ENCODE data around the gene UROS.

Gene UROS

DNA sequence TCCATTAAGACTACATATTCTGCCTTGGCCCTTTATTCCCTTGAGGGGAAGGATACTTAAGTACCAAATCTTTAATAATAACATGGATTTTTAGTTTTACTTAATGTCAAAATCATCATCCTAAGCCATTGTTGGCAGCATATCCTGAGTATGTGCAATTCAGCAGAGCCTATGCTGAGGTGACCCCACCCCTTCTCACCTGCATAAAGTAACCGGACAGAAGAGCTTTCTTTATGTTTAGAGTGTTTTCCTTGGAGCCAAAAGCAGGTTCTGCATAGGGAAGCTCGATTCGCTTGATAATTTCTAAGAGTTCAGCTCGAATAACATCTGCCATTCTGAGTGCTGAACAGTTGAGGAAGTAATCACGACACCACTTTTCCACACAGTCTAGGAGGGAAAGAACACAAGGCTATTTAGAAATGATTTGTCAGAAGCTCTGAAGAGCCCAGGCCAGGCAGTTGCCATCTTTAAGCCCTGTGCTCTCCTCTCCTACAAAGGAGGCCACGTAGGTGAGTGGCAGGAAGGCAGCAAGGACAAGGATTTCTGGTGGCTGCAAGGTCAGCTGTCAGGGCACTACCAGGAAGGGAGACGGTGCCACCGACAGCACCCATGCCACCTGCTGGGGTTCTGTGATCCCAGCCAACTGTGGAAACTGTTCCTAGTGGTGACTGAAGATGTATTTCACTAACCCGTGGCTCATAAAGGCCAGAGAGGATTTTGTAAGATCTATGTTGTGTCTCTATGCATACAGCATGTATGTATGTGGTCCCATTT, 15.9 kb upstream of the UROS start:
- no peak overlapping the region for H3K4me3 ChIP-seq (ENCODE audit: low read depth, low read length)
- TF ChIP-seq, protein P1, sequence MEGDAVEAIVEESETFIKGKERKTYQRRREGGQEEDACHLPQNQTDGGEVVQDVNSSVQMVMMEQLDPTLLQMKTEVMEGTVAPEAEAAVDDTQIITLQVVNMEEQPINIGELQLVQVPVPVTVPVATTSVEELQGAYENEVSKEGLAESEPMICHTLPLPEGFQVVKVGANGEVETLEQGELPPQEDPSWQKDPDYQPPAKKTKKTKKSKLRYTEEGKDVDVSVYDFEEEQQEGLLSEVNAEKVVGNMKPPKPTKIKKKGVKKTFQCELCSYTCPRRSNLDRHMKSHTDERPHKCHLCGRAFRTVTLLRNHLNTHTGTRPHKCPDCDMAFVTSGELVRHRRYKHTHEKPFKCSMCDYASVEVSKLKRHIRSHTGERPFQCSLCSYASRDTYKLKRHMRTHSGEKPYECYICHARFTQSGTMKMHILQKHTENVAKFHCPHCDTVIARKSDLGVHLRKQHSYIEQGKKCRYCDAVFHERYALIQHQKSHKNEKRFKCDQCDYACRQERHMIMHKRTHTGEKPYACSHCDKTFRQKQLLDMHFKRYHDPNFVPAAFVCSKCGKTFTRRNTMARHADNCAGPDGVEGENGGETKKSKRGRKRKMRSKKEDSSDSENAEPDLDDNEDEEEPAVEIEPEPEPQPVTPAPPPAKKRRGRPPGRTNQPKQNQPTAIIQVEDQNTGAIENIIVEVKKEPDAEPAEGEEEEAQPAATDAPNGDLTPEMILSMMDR (IDR thresholded peaks at IDR 0.05; ENCODE audit: borderline replicate concordance, insufficient read depth, low read depth, low read length), result no peak

DNA sequence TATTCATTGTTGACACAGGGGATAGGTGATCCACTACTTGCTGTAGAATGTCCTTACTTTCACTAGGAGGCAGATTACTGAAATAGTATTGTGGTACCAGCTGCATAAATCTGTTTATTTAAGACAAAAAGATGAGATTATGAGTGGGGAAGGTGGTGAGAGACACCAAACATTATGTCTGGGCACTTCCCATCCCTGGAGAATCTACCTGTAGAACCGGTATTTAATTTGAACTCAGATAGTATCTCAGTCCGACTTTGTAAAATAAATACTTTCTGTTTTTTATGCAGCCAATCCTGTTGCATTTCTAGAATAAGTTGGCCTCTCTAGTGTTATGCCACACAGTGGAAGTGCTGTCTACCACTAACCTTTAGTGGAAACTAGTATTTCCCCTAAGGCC, 13.7 kb upstream of the UROS start:
- TF ChIP-seq, protein P1 (IDR thresholded peaks at IDR 0.05; ENCODE audit: borderline replicate concordance, insufficient read depth, low read depth, low read length), result no peak
- H3K4me3 ChIP-seq (ENCODE audit: low read depth, low read length), result no peak overlapping the region

DNA sequence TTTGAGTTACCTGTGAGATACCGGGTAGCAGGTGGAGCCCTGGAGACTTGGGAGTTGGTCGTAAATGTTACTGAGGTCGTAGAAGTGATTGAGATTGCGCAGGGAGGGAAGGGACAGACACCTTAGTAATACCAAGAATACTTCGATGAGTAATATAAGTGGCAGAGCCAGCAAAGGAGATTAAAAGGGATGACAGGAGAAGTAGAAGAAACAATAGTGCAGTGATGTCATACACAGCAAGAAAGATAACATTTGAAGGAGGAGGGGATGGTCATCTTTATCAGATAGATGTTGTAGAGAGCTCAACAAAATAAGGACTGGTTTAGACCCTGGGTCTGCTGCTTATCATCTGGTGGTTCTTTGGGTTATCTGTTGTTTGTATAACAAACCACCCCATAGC, 5.3 kb upstream of the UROS start:
- no peak overlapping the region for H3K4me3 ChIP-seq (ENCODE audit: low read depth, low read length)
- TF ChIP-seq, protein P1 (IDR thresholded peaks at IDR 0.05; ENCODE audit: borderline replicate concordance, insufficient read depth, low read depth, low read length), result no peak

DNA sequence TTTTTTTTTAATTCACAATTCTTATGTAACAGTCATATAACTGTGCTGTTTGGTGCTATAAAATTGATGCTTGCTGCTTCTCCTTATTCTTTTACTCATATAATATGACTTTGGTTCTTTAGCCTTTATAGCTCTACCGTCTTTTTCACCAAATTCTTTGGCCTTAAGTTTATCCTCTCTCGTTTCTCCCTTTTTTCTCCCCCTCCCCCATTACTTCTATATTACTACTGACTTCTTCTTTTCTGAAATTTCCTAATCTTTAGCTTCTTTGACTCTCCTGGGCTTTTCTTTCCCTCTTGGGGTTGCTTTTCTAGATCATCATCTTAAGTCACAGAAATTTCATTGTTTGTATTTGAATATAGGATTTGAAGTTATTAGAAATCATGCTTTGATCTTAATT, 4.1 kb upstream of the UROS start:
- no peak overlapping the region for H3K4me3 ChIP-seq (ENCODE audit: low read depth, low read length)
- TF ChIP-seq, protein P1 (IDR thresholded peaks at IDR 0.05; ENCODE audit: borderline replicate concordance, insufficient read depth, low read depth, low read length), result no peak

DNA sequence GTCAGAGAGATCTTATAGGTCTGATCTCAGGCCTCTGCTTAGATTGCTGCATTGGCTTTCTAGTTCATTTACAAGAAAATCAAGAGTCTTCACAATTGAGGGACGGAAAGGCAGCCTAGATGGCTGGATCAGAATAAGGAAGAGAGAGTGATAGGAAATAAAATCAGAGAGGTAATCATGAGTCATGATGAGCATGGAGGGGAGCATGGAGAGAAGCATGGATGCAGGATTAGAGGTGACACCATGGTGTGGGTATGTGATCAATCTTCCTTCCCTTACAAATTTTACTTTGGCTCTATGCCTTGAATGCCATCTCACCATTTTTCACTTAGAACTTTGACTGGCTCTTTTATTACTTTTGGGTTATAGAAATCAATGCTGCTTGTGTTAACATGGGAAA, 1.7 kb upstream of the UROS start:
- H3K4me3 ChIP-seq (ENCODE audit: low read depth, low read length), result peak overlapping the region; percentile 96
- TF ChIP-seq, protein P1 (IDR thresholded peaks at IDR 0.05; ENCODE audit: borderline replicate concordance, insufficient read depth, low read depth, low read length), result no peak

DNA sequence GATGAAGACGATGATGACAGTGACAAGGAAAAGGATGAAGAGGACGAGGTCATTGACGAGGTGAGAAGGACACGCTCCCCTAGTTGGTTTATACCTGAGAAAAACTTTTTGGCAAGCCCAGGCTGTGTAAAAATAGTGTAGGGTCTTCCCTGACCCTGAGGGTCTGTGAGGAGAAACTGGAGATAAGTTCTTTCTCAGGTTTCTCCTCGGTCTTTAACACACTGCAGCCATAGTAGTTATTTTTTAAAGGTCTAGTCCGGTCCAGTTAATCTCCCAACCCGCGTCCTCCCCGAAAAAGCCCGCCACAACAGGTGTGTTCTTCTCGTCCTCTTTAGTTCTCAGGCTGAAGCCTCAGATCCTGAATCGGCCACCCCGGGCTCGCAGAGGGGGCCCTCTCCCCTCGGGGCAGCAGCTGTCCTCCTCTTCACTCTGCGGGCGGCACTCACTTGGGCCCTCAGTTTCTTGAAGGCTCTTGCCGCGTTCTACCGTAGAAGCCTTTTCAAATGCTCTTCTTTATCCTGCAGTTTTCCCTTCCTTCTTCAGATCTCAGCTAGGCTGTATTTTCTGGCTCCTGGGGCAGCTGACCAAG, 699 bp upstream of the UROS start:
- TF ChIP-seq, protein P1 (IDR thresholded peaks at IDR 0.05; ENCODE audit: borderline replicate concordance, insufficient read depth, low read depth, low read length), result no peak
- H3K4me3 ChIP-seq (ENCODE audit: low read depth, low read length), result peak overlapping the region; percentile 96

DNA sequence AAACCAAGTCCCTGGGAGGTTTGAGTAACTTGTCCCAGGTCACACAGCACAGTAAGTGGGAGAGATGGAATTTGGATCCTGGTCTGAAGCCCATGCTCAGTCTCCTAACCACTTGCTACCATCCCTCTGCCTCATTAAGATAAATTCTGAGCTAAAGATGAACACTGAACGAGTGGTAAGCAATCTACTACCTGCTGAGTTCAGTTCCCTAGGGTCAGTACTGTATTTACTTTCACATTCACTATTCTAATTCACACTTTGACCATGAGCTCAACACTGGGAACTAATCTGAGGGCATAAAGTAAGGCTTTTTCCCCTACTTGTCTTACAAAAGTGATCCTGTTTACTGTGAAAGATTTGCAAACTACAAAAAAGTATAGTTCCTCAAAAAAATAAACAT, 2.4 kb downstream of the UROS start:
- H3K4me3 ChIP-seq (ENCODE audit: low read depth, low read length), result no peak overlapping the region
- TF ChIP-seq, protein P1 (IDR thresholded peaks at IDR 0.05; ENCODE audit: borderline replicate concordance, insufficient read depth, low read depth, low read length), result no peak

All from GM12875 (cell line).